Thoracic aorta (tissue), 2 donors: ENCODE measurements around the gene RNFT2. TPM values are rescaled to one million over a fixed set of nuclear protein-coding genes. Genes with fewer than 3 reads are reported as not detected.
A peak's percentile ranks its signal among the peaks of the same experiment; 100 is the strongest.

Experiments
- ATAC-seq: fragments of 150-250 bp; one replicate; pipeline ENCODE4 v1.8.0; 2017; ENCODE audit warnings: low read depth; ENCODE audit not compliant: insufficient number of reproducible peaks, low FRiP score
- DNase-seq: peaks from one replicate; pipeline ENCODE4 v3.0.0-alpha.2; 2020; ENCODE audit warnings: low spot score
- H3K27ac ChIP-seq, 2 donors: fragments of 200-600 bp; sonication (generic); 1 replicate in 1 of 2; 2 replicates in 1 of 2; pipeline ENCODE4 v1.5.1; 2016; ENCODE audit warnings: mild to moderate bottlenecking in 2 of 2, moderate library complexity in 2 of 2
- H3K27me3 ChIP-seq: fragments of 200-600 bp; sonication (generic); replicated peaks from 2 replicates; pipeline ENCODE4 v1.6.0; 2016; ENCODE audit warnings: mild to moderate bottlenecking; ENCODE audit not compliant: insufficient read depth
- H3K36me3 ChIP-seq: fragments of 200-600 bp; sonication (generic); one replicate; pipeline ENCODE4 v1.5.1; 2016
- H3K4me1 ChIP-seq, 2 donors: fragments of 200-600 bp; sonication (generic); 1 replicate in 1 of 2; 2 replicates in 1 of 2; pipeline versions ENCODE4 v1.5.1 to v1.6.0; 2016; ENCODE audit warnings: low read depth in 2 of 2, mild to moderate bottlenecking in 1 of 2; ENCODE audit not compliant: control insufficient read depth in 1 of 2
- H3K4me3 ChIP-seq: fragments of 200-600 bp; sonication (generic); 2 replicates; pipeline ENCODE4 v1.5.1; 2016; ENCODE audit warnings: mild to moderate bottlenecking
- H3K9me3 ChIP-seq: fragments of 200-600 bp; sonication (generic); 2 replicates; pipeline ENCODE4 v1.5.1; 2016
- total RNA-seq, 2 donors: library from RNA; depleted of rRNA; stranded (reverse); fragments of >200 nt; gene quantifications; one replicate each; pipeline versions ENCODE4 v1.1.0 to v1.2.3, GENCODE V29; 2016
- TF ChIP-seq, protein P1 (sequence below): fragments of 200-600 bp; sonication (generic); IDR thresholded peaks from one replicate; pipeline ENCODE4 v1.5.1; 2019; ENCODE audit warnings: antibody characterized with exemption

Gene RNFT2
- total RNA-seq, 2 donors from 2014 or later: 1.1 to 1.5 TPM

DNA sequence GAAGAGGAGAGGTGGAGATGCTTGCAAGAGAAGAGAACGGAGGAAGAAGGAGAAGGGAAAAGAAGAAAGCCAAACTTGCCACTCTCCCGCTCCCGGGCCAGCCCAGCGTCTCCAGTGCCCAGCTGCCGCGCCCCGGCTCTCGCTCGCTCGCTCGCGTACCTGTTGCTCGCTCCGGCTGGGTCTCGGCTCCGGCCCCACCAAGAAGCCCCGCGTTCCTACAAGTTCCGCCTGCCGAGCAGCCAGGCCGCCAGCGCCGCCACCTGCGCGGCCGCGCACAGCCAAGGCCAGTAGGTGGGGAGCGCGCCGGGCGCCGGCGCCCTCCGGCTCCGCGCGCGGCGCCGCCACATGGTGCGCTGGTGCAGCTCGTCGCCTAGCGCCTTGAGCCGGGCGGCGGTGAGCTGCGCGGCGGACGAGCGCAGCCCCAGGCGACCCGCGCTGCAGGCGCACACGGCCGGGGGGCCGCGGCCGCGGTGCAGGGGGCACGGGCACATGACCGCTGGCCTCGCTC, 142.8 kb downstream of the RNFT2 start:
- Histone ChIP-seq H3K4me3 (peak overlapping the region; percentile 48), H3K36me3 (no peaks in the 10 kb centered on the region), H3K27me3 (peaks cover 22% of the 10 kb centered on the region), H3K4me1 (peaks cover 15 to 44% of the 10 kb centered on the region in 2 donors), H3K27ac (no peak overlapping the region), H3K9me3 (no peaks in the 10 kb centered on the region)
- DNase-seq: no peak
- no peak for ATAC-seq
- TF ChIP-seq, protein P1, sequence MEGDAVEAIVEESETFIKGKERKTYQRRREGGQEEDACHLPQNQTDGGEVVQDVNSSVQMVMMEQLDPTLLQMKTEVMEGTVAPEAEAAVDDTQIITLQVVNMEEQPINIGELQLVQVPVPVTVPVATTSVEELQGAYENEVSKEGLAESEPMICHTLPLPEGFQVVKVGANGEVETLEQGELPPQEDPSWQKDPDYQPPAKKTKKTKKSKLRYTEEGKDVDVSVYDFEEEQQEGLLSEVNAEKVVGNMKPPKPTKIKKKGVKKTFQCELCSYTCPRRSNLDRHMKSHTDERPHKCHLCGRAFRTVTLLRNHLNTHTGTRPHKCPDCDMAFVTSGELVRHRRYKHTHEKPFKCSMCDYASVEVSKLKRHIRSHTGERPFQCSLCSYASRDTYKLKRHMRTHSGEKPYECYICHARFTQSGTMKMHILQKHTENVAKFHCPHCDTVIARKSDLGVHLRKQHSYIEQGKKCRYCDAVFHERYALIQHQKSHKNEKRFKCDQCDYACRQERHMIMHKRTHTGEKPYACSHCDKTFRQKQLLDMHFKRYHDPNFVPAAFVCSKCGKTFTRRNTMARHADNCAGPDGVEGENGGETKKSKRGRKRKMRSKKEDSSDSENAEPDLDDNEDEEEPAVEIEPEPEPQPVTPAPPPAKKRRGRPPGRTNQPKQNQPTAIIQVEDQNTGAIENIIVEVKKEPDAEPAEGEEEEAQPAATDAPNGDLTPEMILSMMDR: no peak

DNA sequence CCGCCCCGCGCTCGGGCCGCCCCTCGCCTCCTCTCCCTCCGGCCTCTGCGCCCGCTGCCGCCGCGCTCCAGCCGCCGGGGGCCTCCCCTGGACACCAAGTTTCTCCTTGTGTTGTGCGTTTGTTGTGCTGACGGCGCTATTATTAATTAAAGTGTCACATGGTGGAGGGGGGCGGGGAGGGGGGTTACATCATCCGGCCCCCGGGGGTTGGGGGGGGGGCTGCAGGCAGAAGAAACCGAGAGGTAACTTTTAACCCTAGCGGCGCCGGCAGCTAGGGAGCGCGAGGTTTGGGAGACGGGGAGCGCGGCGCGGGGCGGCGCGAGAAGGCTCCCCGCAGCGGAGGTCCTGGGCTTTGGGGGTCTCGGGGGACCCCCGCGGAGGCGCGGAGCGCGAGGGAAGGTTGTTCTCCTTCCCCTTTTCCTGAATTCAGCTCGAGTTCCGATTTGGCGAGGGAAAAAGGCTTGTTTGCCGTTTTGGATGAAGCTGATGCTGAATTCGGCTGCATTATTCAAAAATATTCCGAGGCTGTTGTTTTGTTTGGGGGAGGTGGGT, 143.3 kb downstream of the RNFT2 start, which contains the start of gene HRK:
TSS of gene HRK (minus strand) at position 117 of the 552 bp plus-strand sequence. CDS start 134 bp downstream, outside the sequence.
- H3K9me3 ChIP-seq: no peaks in the 10 kb centered on the region
- H3K27ac ChIP-seq: no peak within 1 kb of the TSS
- ATAC-seq: no peak
- H3K4me3 ChIP-seq: peak within 1 kb of the TSS; percentile 48
- TF ChIP-seq, protein P1: no peak
- no peak for DNase-seq
- H3K36me3 ChIP-seq: no peaks in the 10 kb centered on the region
- peaks cover 22% of the 10 kb centered on the region for H3K27me3 ChIP-seq
- H3K4me1 ChIP-seq: peaks cover 15 to 44% of the 10 kb centered on the region in 2 donors

DNA sequence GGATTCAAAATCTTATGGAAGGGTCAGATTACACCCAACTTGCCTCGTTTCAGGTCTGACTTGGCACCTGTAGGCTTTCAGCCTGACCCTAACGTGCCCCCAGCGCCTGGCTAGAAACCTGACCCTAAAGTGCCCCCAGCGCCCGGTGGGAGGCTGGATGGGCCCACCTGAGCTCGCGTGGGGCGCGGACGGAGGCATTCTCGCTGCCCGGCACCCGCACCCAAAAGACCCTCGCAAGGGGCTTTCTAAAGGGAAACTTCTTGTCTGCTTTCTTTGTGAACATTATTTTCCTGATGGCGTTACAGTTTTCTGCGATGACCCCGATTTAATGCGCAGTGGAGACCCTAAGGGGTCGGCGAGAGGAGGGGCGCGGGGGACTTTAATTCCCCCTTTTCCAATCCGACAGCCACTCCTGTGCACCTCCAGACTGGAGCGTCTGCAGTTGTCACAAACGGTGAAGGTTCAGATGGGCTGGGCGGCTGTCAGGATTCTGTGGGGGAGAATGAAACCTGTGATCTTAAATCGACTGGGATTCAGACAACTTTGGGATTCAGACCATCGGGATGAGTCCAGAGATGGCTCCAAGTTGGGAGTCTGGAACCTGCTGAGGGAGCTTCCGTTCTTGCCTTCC, 143.9 kb downstream of the RNFT2 start:
- no peaks in the 10 kb centered on the region for H3K9me3 ChIP-seq
- no peak for DNase-seq
- no peak for ATAC-seq
- peaks cover 15 to 44% of the 10 kb centered on the region in 2 donors for H3K4me1 ChIP-seq
- H3K27me3 ChIP-seq: peaks cover 17% of the 10 kb centered on the region
- H3K27ac ChIP-seq: no peak overlapping the region
- H3K4me3 ChIP-seq: peak overlapping the region; percentile 48
- TF ChIP-seq, protein P1: no peak
- H3K36me3 ChIP-seq: no peaks in the 10 kb centered on the region

DNA sequence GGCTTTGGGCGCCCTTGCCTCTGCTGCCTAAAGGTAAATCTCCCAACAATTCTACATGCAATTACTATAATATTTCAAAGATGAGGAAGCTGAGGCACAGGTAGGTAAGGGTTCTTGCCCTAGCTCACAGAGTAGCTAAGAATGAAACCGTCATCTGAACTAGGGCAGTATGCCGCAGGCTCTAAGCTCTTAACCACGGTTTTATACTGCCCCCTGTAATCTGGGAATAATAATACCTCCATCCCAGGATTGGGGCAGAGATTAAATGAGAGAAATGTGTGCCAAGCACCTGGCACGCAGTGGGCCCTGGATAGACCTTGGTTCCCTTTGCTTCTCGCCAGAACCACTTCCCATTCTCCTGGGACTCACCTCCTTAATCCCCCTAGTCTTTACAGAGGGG, 144.6 kb downstream of the RNFT2 start:
- no peak overlapping the region for H3K4me3 ChIP-seq
- no peak for ATAC-seq
- H3K36me3 ChIP-seq: no peaks in the 10 kb centered on the region
- DNase-seq: no peak
- peaks cover 15 to 44% of the 10 kb centered on the region in 2 donors for H3K4me1 ChIP-seq
- H3K27me3 ChIP-seq: peaks cover 16% of the 10 kb centered on the region
- no peak overlapping the region for H3K27ac ChIP-seq
- TF ChIP-seq, protein P1: no peak
- H3K9me3 ChIP-seq: no peaks in the 10 kb centered on the region

DNA sequence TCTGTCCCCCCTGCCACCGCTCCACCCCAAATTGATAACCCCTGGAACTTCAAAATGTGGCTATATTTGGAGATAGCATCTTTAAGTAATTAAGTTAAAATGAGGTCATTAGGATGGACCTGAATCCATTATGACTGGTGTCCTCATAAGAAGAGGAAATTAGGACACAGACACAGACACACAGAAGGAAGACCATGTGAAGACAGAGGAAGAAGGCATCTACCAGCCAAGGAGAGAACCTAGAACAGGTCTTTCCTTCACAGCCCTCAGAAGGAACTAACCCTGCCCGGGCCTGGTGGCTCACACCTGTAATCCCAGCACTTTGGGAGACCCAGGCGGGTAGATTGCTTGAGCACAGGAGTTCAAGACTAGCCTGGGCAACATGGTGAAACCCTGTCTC, 146.8 kb downstream of the RNFT2 start:
- TF ChIP-seq, protein P1: no peak
- Histone ChIP-seq H3K9me3 (no peaks in the 10 kb centered on the region), H3K4me1 (peaks cover 3 to 25% of the 10 kb centered on the region in 2 donors), H3K27ac (no peak overlapping the region), H3K4me3 (no peak overlapping the region), H3K36me3 (no peaks in the 10 kb centered on the region), H3K27me3 (peaks cover 7% of the 10 kb centered on the region)
- DNase-seq: no peak
- no peak for ATAC-seq
